Esophagus squamous epithelium (tissue), 5 donors: Measurements from ENCODE around the gene TMEM239. TPM values are rescaled to one million over a fixed set of nuclear protein-coding genes. Genes with fewer than 3 reads are reported as not detected.

Source experiments
- DNase-seq: peaks from one replicate; lab custom pipeline; 2025; lab: John Stamatoyannopoulos, UW
- H3K27ac ChIP-seq, 4 donors: fragments of 200-600 bp; sonication (generic); one replicate each; pipeline ENCODE4 v1.5.1; 2016 to 2019; ENCODE audit warnings: mild to moderate bottlenecking in 1 of 4
- H3K27me3 ChIP-seq, 4 donors: fragments of 200-600 bp; sonication (generic); 1 replicate in 3 of 4; 2 replicates in 1 of 4; pipeline versions ENCODE4 v1.5.1 to v1.6.0; 2017 to 2021; ENCODE audit warnings: antibody characterized with exemption in 1 of 4
- H3K36me3 ChIP-seq, 3 donors: fragments of 200-600 bp; sonication (generic); one replicate each; pipeline ENCODE4 v1.5.1; 2016 to 2019
- H3K4me1 ChIP-seq, 3 donors: fragments of 200-600 bp; sonication (generic); one replicate each; pipeline ENCODE4 v1.5.1; 2017 to 2019
- H3K4me3 ChIP-seq, 4 donors: fragments of 200-600 bp; sonication (generic); 1 replicate in 3 of 4; 2 replicates in 1 of 4; pipeline ENCODE4 v1.5.1; 2016 to 2019; ENCODE audit warnings: mild to moderate bottlenecking in 2 of 4, moderate library complexity in 1 of 4
- H3K9me3 ChIP-seq, 3 donors: fragments of 200-600 bp; sonication (generic); one replicate each; pipeline ENCODE4 v1.5.1; 2016 to 2019
- CTCF ChIP-seq, 6 experiments: fragments of 450-650 bp in 4 of 6; fragments of 200-600 bp in 2 of 6; sonication (generic) in 2 of 6; IDR thresholded peaks; one replicate each; pipeline ENCODE4 v1.5.1; 2016 to 2019; ENCODE audit warnings: antibody characterized with exemption in 6 of 6, mild to moderate bottlenecking in 4 of 6, moderate library complexity in 4 of 6
- POLR2A ChIP-seq, 4 donors: fragments of 450-650 bp; IDR thresholded peaks; one replicate each; pipeline ENCODE4 v1.6.1; 2017; ENCODE audit warnings: antibody characterized with exemption in 4 of 4, mild to moderate bottlenecking in 4 of 4, moderate library complexity in 3 of 4
- WGBS, 2 donors: methylation state at CpG; one replicate each; pipeline ENCODE4 v1.1.5; 2018; 5-methylcytosine and 5-hydroxymethylcytosine counted together
- intact Hi-C: fragments of 100-400 bp; cut with DNase I; formaldehyde crosslinking; loops from one replicate; pipeline ENCODE4 v1.15.0; 2022
- total RNA-seq, 4 donors: library from RNA; depleted of rRNA; stranded (reverse); fragments of >200 nt; gene quantifications; one replicate each; pipeline ENCODE4 v1.1.0, GENCODE V29; 2016
- donor health status: DM: yes; HTN: yes; CAD: no.

Gene TMEM239
- total RNA-seq, 4 donors from 2014 or later = not detected

- Histone ChIP-seq H3K9me3 (no peaks in the 10 kb centered on the region), H3K27me3 (peaks cover 0 to 64% (median 0%) of the 10 kb centered on the region in 4 donors), H3K4me1 (peaks cover 0 to 5% (median 0%) of the 10 kb centered on the region in 3 donors), H3K4me3 (no peak overlapping the region), H3K36me3 (no peaks in the 10 kb centered on the region), H3K27ac (no peak overlapping the region)
- 81 to 83% methylated on average over 3 to 6 of the region's 6 CpGs for WGBS, 2 donors
- no peak for DNase-seq
- intact Hi-C loops = no loop called here
- no peak for TF ChIP-seq CTCF (IDR thresholded peaks at IDR 0.05)
- TF ChIP-seq POLR2A (IDR thresholded peaks at IDR 0.05) = no peak
Measured at GRCh38 chr20:2793471-2793870, 22.7 kb upstream of the TMEM239 start.

GRCh38 chr20:2794202-2794748 lies 21.9 kb upstream of the TMEM239 start:
- H3K4me1 ChIP-seq = peaks cover under 1 to 13% (median 4%) of the 10 kb centered on the region in 3 donors
- DNase-seq = no peak
- H3K27me3 ChIP-seq = peaks cover 0 to 70% (median 0%) of the 10 kb centered on the region in 4 donors
- 87 to 90% methylated on average over 19 to 20 of the region's 23 CpGs for WGBS, 2 donors
- intact Hi-C loops = no loop called here
- H3K9me3 ChIP-seq = no peaks in the 10 kb centered on the region
- H3K36me3 ChIP-seq = no peaks in the 10 kb centered on the region
- H3K27ac ChIP-seq = no peak overlapping the region
- H3K4me3 ChIP-seq = no peak overlapping the region
- TF ChIP-seq CTCF (IDR thresholded peaks at IDR 0.05) (no peak), POLR2A (IDR thresholded peaks at IDR 0.05) (no peak)

GRCh38 chr20:2794866-2795447 lies 21.2 kb upstream of the TMEM239 start:
- intact Hi-C loops = no loop called here
- peaks cover 7 to 20% (median 10%) of the 10 kb centered on the region in 3 donors for H3K4me1 ChIP-seq
- no peak overlapping the region for H3K27ac ChIP-seq
- H3K4me3 ChIP-seq = no peak overlapping the region
- TF ChIP-seq CTCF (IDR thresholded peaks at IDR 0.05) = no peak
- TF ChIP-seq POLR2A (IDR thresholded peaks at IDR 0.05) = no peak
- no peak for DNase-seq
- H3K9me3 ChIP-seq = no peaks in the 10 kb centered on the region
- WGBS, 2 donors = 81 to 83% methylated on average over 7 to 11 of the region's 11 CpGs
- peaks cover 0 to 71% (median 1%) of the 10 kb centered on the region in 4 donors for H3K27me3 ChIP-seq
- H3K36me3 ChIP-seq = no peaks in the 10 kb centered on the region

- WGBS, 2 donors = 83 to 85% methylated on average over 14 to 22 of the region's 24 CpGs
- intact Hi-C loops = no loop called here
- DNase-seq = no peak
- Histone ChIP-seq H3K36me3 (no peaks in the 10 kb centered on the region), H3K27ac (no peak overlapping the region), H3K4me3 (no peak overlapping the region), H3K4me1 (peaks cover 11 to 25% (median 15%) of the 10 kb centered on the region in 3 donors), H3K27me3 (peaks cover 0 to 71% (median 4%) of the 10 kb centered on the region in 4 donors), H3K9me3 (no peaks in the 10 kb centered on the region)
- TF ChIP-seq CTCF (IDR thresholded peaks at IDR 0.05) (no peak), POLR2A (IDR thresholded peaks at IDR 0.05) (no peak)
Measured at GRCh38 chr20:2795451-2795850, 20.7 kb upstream of the TMEM239 start.

GRCh38 chr20:2796011-2796660 lies 20.0 kb upstream of the TMEM239 start:
- H3K4me3 ChIP-seq = no peak overlapping the region
- DNase-seq = no peak
- no peak overlapping the region for H3K27ac ChIP-seq
- WGBS, 2 donors = 85 to 94% methylated on average over 3 to 16 of the region's 20 CpGs
- H3K36me3 ChIP-seq = no peaks in the 10 kb centered on the region
- H3K9me3 ChIP-seq = no peaks in the 10 kb centered on the region
- H3K27me3 ChIP-seq = peaks cover 0 to 73% (median 8%) of the 10 kb centered on the region in 4 donors
- intact Hi-C loops = no loop called here
- H3K4me1 ChIP-seq = peaks cover 13 to 31% (median 19%) of the 10 kb centered on the region in 3 donors
- no peak for TF ChIP-seq POLR2A (IDR thresholded peaks at IDR 0.05)
- TF ChIP-seq CTCF (IDR thresholded peaks at IDR 0.05) = no peak
